ENCODE results near the gene SMCO2.

SMCO2 gene

DNA sequence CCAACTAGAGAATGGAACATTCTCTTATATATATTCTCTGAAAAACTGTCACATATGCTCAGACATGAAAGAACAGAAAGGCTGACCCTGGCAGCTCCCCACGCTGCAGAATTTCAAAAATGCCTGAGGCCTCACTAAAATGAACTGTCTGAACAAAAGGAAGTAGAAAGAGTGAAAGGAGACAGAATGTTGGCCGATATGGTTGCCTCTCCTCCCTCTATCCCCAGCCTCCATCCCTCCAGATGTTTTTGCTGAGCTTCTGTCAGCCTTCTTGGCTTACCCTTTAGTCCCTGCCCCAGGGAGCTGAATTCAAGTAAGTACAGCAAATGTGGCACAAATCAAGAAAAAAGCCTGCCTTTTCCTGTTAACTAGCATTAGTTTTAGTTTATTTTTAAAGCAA, 6.9 kb downstream of the SMCO2 start:
- Histone ChIP-seq H3K27ac (no peak overlapping the region), H3K27me3 (ENCODE audit: insufficient read depth, low read depth, severe bottlenecking) (no peaks in the 10 kb centered on the region), H3K4me3 (ENCODE audit: low read depth, low read length) (no peak overlapping the region), H3K9me3 (ENCODE audit: severe bottlenecking) (no peaks in the 10 kb centered on the region), H3K36me3 (no peaks in the 10 kb centered on the region)
- no peak for DNase-seq
- TF ChIP-seq, protein P1, sequence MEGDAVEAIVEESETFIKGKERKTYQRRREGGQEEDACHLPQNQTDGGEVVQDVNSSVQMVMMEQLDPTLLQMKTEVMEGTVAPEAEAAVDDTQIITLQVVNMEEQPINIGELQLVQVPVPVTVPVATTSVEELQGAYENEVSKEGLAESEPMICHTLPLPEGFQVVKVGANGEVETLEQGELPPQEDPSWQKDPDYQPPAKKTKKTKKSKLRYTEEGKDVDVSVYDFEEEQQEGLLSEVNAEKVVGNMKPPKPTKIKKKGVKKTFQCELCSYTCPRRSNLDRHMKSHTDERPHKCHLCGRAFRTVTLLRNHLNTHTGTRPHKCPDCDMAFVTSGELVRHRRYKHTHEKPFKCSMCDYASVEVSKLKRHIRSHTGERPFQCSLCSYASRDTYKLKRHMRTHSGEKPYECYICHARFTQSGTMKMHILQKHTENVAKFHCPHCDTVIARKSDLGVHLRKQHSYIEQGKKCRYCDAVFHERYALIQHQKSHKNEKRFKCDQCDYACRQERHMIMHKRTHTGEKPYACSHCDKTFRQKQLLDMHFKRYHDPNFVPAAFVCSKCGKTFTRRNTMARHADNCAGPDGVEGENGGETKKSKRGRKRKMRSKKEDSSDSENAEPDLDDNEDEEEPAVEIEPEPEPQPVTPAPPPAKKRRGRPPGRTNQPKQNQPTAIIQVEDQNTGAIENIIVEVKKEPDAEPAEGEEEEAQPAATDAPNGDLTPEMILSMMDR (IDR thresholded peaks at IDR 0.05; ENCODE audit: low read depth, low read length) = no peak

DNA sequence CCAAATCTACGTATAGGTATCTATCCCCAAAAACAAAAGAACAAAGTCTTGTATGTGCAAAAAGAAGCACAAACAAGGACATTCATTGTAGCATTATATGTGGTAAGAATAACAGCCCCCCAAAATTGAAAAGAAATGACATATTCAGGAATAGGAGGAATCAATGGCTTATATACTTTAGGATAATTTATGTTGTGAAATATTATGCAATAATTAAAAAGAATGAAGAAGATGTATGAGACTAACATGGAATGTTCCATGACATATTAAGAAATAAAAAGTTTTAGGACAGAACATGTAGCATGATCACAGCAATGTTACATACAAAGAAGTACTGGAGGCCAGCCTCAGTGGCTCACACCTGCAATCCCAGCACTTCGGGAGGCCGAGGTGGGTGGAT, 9.1 kb downstream of the SMCO2 start:
- TF ChIP-seq, protein P1 (IDR thresholded peaks at IDR 0.05; ENCODE audit: low read depth, low read length) = no peak
- Histone ChIP-seq H3K9me3 (ENCODE audit: severe bottlenecking) (no peaks in the 10 kb centered on the region), H3K4me3 (ENCODE audit: low read depth, low read length) (no peak overlapping the region), H3K27ac (no peak overlapping the region), H3K27me3 (ENCODE audit: insufficient read depth, low read depth, severe bottlenecking) (no peaks in the 10 kb centered on the region), H3K36me3 (no peaks in the 10 kb centered on the region)
- DNase-seq = no peak

DNA sequence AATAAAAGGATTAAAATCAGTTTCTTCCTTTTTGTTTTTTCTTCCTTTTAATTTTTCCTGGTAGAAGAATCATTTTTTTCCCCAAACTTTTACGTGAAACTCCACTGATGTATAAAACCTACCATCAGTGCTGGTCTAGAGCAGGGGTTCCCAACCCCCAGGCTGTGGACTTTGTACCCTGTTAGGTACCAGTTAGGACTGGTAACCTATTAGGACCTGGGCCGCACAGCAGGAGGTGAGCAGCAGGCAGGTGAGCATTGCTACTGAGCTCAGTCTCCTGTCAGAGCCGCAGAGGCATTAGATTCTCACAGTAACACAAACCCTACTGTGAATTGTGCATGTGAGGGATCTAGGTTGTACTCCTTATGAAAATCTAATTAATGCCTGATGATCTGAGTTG, 10.1 kb downstream of the SMCO2 start:
- H3K9me3 ChIP-seq (ENCODE audit: severe bottlenecking) = no peaks in the 10 kb centered on the region
- TF ChIP-seq, protein P1 (IDR thresholded peaks at IDR 0.05; ENCODE audit: low read depth, low read length) = no peak
- no peak overlapping the region for H3K27ac ChIP-seq
- H3K36me3 ChIP-seq = no peaks in the 10 kb centered on the region
- no peak overlapping the region for H3K4me3 ChIP-seq (ENCODE audit: low read depth, low read length)
- no peaks in the 10 kb centered on the region for H3K27me3 ChIP-seq (ENCODE audit: insufficient read depth, low read depth, severe bottlenecking)
- DNase-seq = no peak

DNA sequence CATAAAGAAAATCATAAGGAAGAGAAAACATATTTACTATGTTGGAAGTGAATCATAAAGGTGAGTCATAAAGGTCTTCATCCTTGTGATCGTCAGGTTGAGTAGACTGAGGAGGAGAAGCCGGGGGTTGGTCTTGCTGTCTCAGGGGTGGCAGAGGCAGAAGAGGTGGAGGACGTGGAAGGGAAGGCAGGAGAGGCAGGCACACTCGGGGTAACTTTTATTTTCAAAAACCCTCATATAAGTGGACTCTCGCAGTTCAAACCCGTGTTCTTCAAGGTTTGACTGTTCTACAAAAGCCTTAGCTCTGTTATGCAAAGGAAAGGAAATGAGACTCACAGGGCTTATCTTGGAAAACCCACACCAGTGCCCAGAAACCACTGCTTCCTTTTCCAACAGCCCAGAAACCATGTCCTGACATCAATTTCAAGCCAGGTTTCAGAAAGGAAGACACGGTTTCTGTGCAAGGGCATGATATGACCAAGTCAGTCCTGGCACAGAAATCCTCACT, 14.0 kb downstream of the SMCO2 start:
- H3K9me3 ChIP-seq (ENCODE audit: severe bottlenecking) = no peaks in the 10 kb centered on the region
- DNase-seq = no peak
- H3K4me3 ChIP-seq (ENCODE audit: low read depth, low read length) = no peak overlapping the region
- TF ChIP-seq, protein P1 (IDR thresholded peaks at IDR 0.05; ENCODE audit: low read depth, low read length) = no peak
- H3K36me3 ChIP-seq = no peaks in the 10 kb centered on the region
- H3K27me3 ChIP-seq (ENCODE audit: insufficient read depth, low read depth, severe bottlenecking) = no peaks in the 10 kb centered on the region
- H3K27ac ChIP-seq = no peak overlapping the region

DNA sequence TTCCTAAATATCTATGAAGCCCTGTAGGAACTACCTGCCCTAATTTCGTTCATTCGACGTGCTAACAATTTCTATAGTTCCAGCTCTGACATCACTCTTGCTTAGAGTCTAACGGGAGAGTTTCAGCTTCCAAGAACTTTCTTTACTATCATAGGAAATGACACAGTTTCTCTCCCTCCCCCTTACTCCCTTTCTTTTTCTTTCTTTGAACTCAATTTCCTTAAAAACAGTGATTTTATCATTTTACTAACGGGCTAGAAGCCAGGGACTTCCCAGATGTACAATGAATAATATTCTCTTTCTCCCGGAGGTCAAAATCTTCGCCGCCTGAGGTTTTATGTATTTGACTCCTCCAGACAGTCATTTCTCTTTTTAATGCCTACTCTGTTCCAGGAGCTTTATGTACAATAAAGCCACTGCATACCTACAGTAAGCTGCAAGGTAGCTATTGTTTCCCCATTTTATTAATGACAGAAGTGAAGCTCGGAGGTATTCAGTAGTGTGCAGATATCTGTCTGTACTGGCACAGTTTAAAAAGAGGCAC, 15.7 kb downstream of the SMCO2 start:
- Histone ChIP-seq H3K4me3 (ENCODE audit: low read depth, low read length) (no peak overlapping the region), H3K9me3 (ENCODE audit: severe bottlenecking) (no peaks in the 10 kb centered on the region), H3K36me3 (no peaks in the 10 kb centered on the region), H3K27me3 (ENCODE audit: insufficient read depth, low read depth, severe bottlenecking) (no peaks in the 10 kb centered on the region), H3K27ac (no peak overlapping the region)
- TF ChIP-seq, protein P1 (IDR thresholded peaks at IDR 0.05; ENCODE audit: low read depth, low read length) = no peak
- DNase-seq = no peak

DNA sequence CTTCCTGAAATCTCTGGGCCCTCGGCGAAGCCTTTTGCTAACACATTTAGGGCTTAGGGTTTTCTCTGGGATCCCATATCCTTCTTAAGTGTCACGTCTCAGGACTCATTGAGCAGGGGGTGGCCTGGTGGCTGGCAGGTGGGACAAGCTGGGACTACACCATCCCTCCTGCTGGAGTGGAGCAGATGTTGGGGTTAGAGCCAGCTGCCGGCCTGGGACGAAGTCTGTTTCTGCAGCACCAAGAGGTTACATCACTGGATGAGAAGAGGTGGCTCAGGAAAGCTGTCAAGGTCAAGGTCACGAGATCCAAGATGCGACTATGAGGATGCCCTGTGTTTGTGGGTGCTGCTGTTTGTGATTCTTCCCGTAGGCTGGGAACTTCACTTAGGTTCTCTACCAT, 16.3 kb downstream of the SMCO2 start:
- no peaks in the 10 kb centered on the region for H3K36me3 ChIP-seq
- DNase-seq = peak; percentile 9
- no peak overlapping the region for H3K4me3 ChIP-seq (ENCODE audit: low read depth, low read length)
- no peaks in the 10 kb centered on the region for H3K27me3 ChIP-seq (ENCODE audit: insufficient read depth, low read depth, severe bottlenecking)
- TF ChIP-seq, protein P1 (IDR thresholded peaks at IDR 0.05; ENCODE audit: low read depth, low read length) = no peak
- no peaks in the 10 kb centered on the region for H3K9me3 ChIP-seq (ENCODE audit: severe bottlenecking)
- H3K27ac ChIP-seq = no peak overlapping the region
